ENCODE measurements around the gene PARD6B. TPM values are rescaled to one million over a fixed set of nuclear protein-coding genes. Genes with fewer than 3 reads are reported as not detected.

Gene PARD6B
- total and polyA plus RNA-seq, 2 donors (not counting 1 experiment from before 2014, with no cell fraction given): 0.91 to 6.0 TPM

GRCh38 chr20:50758992-50759391 is 27.6 kb downstream of the PARD6B start:
- Mint-ChIP-seq H3K27me3 (no peaks in the 10 kb centered on the region), H3K4me3 (no peak overlapping the region), H3K4me1 (no peaks in the 10 kb centered on the region), H3K9me3 (ENCODE audit: insufficient read depth) (no peaks in the 10 kb centered on the region), H3K27ac (no peak overlapping the region)
- 100% methylated on average over 3 of the region's 3 CpGs for WGBS (ENCODE audit: insufficient coverage)
- Histone ChIP-seq H3K9ac (ENCODE audit: low read length) (no peak overlapping the region), H3K36me3 (replicated peaks in 1 of 2; ENCODE audit: control extremely low read depth in 1 of 2, control insufficient read depth in 1 of 2, extremely low read depth in 1 of 2, insufficient read depth in 2 of 2, low read length in 1 of 2) (no peaks in the 10 kb centered on the region), H3K27me3 (replicated peaks in 1 of 4; ENCODE audit: control extremely low read depth in 1 of 4, control insufficient read depth in 3 of 4, insufficient read depth in 4 of 4, low read length in 3 of 4) (no peaks in the 10 kb centered on the region), H3K4me1 (ENCODE audit: control insufficient read depth in 2 of 2, insufficient read depth in 2 of 2, low read length in 2 of 2) (no peaks in the 10 kb centered on the region), H3K79me2 (ENCODE audit: control insufficient read depth, insufficient read depth, low read length) (no peaks in the 10 kb centered on the region), H4K20me1 (ENCODE audit: control insufficient read depth, insufficient read depth, low read length, poor library complexity, severe bottlenecking) (no peaks in the 10 kb centered on the region), H3K27ac (ENCODE audit: low read length in 2 of 2) (no peak overlapping the region), H3K4me2 (replicated peaks; ENCODE audit: low read depth, low read length, poor library complexity, severe bottlenecking) (no peak overlapping the region), H2AFZ (ENCODE audit: insufficient read depth, low read depth, low read length, poor library complexity, severe bottlenecking) (no peak overlapping the region), H3K4me3 (ENCODE audit: control extremely low read depth in 1 of 5, extremely low read depth in 1 of 5, insufficient read depth in 1 of 5, low read depth in 2 of 5, low read length in 4 of 5) (no peak overlapping the region), H3K9me3 (ENCODE audit: control extremely low read depth in 1 of 3, control insufficient read depth in 2 of 3, insufficient read depth in 1 of 3, low read length in 2 of 3) (no peaks in the 10 kb centered on the region)
- TF ChIP-seq CTCF (IDR thresholded peaks at IDR 0.05) (no peak), EZH2 (IDR thresholded peaks at IDR 0.05; ENCODE audit: borderline replicate concordance, insufficient read depth, low read depth, low read length, poor library complexity, severe bottlenecking) (no peak)
- ChIA-PET CTCF (no interaction called here), POLR2A (no interaction called here)
- ATAC-seq (ENCODE audit: low read depth): no peak
- no peak for DNase-seq
- intact Hi-C loops (cut with micrococcal nuclease): no loop called here

- TF ChIP-seq CTCF (IDR thresholded peaks at IDR 0.05): no peak
- TF ChIP-seq EZH2 (IDR thresholded peaks at IDR 0.05; ENCODE audit: borderline replicate concordance, insufficient read depth, low read depth, low read length, poor library complexity, severe bottlenecking): no peak
- no peaks in the 10 kb centered on the region for H3K9me3 ChIP-seq (ENCODE audit: control extremely low read depth in 1 of 3, control insufficient read depth in 2 of 3, insufficient read depth in 1 of 3, low read length in 2 of 3)
- Mint-ChIP-seq H3K4me1 (no peaks in the 10 kb centered on the region), H3K4me3 (no peak overlapping the region), H3K9me3 (ENCODE audit: insufficient read depth) (no peaks in the 10 kb centered on the region), H3K27ac (no peak overlapping the region), H3K27me3 (no peaks in the 10 kb centered on the region)
- DNase-seq (no peak), ATAC-seq (ENCODE audit: low read depth) (no peak)
- 89% methylated on average over 3 of the region's 5 CpGs for WGBS (ENCODE audit: insufficient coverage)
- H3K4me2 ChIP-seq (replicated peaks; ENCODE audit: low read depth, low read length, poor library complexity, severe bottlenecking): no peak overlapping the region
- no peak overlapping the region for H3K4me3 ChIP-seq (ENCODE audit: control extremely low read depth in 1 of 5, extremely low read depth in 1 of 5, insufficient read depth in 1 of 5, low read depth in 2 of 5, low read length in 4 of 5)
- H3K27ac ChIP-seq (ENCODE audit: low read length in 2 of 2): no peak overlapping the region
- H3K4me1 ChIP-seq (ENCODE audit: control insufficient read depth in 2 of 2, insufficient read depth in 2 of 2, low read length in 2 of 2): no peaks in the 10 kb centered on the region
- POLR2A ChIA-PET: no interaction called here
- H2AFZ ChIP-seq (ENCODE audit: insufficient read depth, low read depth, low read length, poor library complexity, severe bottlenecking): no peak overlapping the region
- no peaks in the 10 kb centered on the region for H3K79me2 ChIP-seq (ENCODE audit: control insufficient read depth, insufficient read depth, low read length)
- H4K20me1 ChIP-seq (ENCODE audit: control insufficient read depth, insufficient read depth, low read length, poor library complexity, severe bottlenecking): no peaks in the 10 kb centered on the region
- no peaks in the 10 kb centered on the region for H3K27me3 ChIP-seq (replicated peaks in 1 of 4; ENCODE audit: control extremely low read depth in 1 of 4, control insufficient read depth in 3 of 4, insufficient read depth in 4 of 4, low read length in 3 of 4)
- no peaks in the 10 kb centered on the region for H3K36me3 ChIP-seq (replicated peaks in 1 of 2; ENCODE audit: control extremely low read depth in 1 of 2, control insufficient read depth in 1 of 2, extremely low read depth in 1 of 2, insufficient read depth in 2 of 2, low read length in 1 of 2)
- no peak overlapping the region for H3K9ac ChIP-seq (ENCODE audit: low read length)
- intact Hi-C loops (cut with micrococcal nuclease): no loop called here
- CTCF ChIA-PET: no interaction called here
These were observed 28.3 kb downstream of the PARD6B start for GRCh38 chr20:50759678-50760077.
